Ishikawa (cell line): ENCODE data around the gene CNOT11.

Experiments used
- CEBPB ChIP-seq: IDR thresholded peaks from 2 replicates; pipeline ENCODE4 v1.6.1; 2012
- CREB1 ChIP-seq: IDR thresholded peaks from 2 replicates; pipeline ENCODE4 v1.6.1; 2012; ENCODE audit warnings: low read depth
- EGR1 ChIP-seq: IDR thresholded peaks from 2 replicates; pipeline ENCODE4 v1.6.1; 2012
- EP300 ChIP-seq: IDR thresholded peaks from 2 replicates; pipeline ENCODE4 v1.6.1; 2012; ENCODE audit warnings: borderline replicate concordance
- FOXM1 ChIP-seq: IDR thresholded peaks from 2 replicates; pipeline ENCODE4 v1.6.1; 2012; ENCODE audit warnings: low read depth, borderline replicate concordance
- MAX ChIP-seq: IDR thresholded peaks from 2 replicates; pipeline ENCODE4 v1.6.1; 2012
- NFIC ChIP-seq: IDR thresholded peaks from 2 replicates; pipeline ENCODE4 v1.6.1; 2012
- RAD21 ChIP-seq: IDR thresholded peaks from 2 replicates; pipeline ENCODE4 v1.6.1; 2012; ENCODE audit warnings: low read depth
- REST ChIP-seq: IDR thresholded peaks from 2 replicates; pipeline ENCODE4 v1.6.1; 2012; ENCODE audit warnings: low read depth, mild to moderate bottlenecking
- TAF1 ChIP-seq: IDR thresholded peaks from 2 replicates; pipeline ENCODE4 v1.6.1; 2012; ENCODE audit warnings: low read depth, mild to moderate bottlenecking
- TCF12 ChIP-seq: IDR thresholded peaks from 2 replicates; pipeline ENCODE4 v1.6.1; 2012; ENCODE audit warnings: low read depth
- TEAD4 ChIP-seq: IDR thresholded peaks from 2 replicates; pipeline ENCODE4 v1.6.1; 2012
- USF1 ChIP-seq: IDR thresholded peaks from 2 replicates; pipeline ENCODE4 v1.6.1; 2012
- YY1 ChIP-seq: IDR thresholded peaks from 2 replicates; pipeline ENCODE4 v1.6.1; 2012; ENCODE audit warnings: low read depth
- ZBTB7A ChIP-seq: IDR thresholded peaks from 2 replicates; pipeline ENCODE4 v1.6.1; 2012; ENCODE audit warnings: low read depth

The CNOT11 gene

GRCh38 chr2:101278925-101279324 is 26.2 kb downstream of the CNOT11 start:
- TF ChIP-seq TAF1: no peak
- no peak for TF ChIP-seq TCF12
- no peak for TF ChIP-seq TEAD4
- TF ChIP-seq YY1: no peak
- no peak for TF ChIP-seq CREB1
- no peak for TF ChIP-seq NFIC
- no peak for TF ChIP-seq CEBPB
- no peak for TF ChIP-seq EGR1
- TF ChIP-seq USF1: no peak
- TF ChIP-seq RAD21: no peak
- TF ChIP-seq REST: no peak
- no peak for TF ChIP-seq MAX
- no peak for TF ChIP-seq FOXM1

- TF ChIP-seq EGR1: no peak
- no peak for TF ChIP-seq FOXM1
- no peak for TF ChIP-seq EP300
- TF ChIP-seq YY1: no peak
- no peak for TF ChIP-seq TEAD4
- no peak for TF ChIP-seq USF1
- no peak for TF ChIP-seq RAD21
- TF ChIP-seq NFIC: no peak
- TF ChIP-seq ZBTB7A: no peak
- no peak for TF ChIP-seq REST
- no peak for TF ChIP-seq TAF1
- TF ChIP-seq TCF12: no peak
- TF ChIP-seq CEBPB: no peak
- TF ChIP-seq MAX: no peak
- TF ChIP-seq CREB1: no peak
These were observed 28.8 kb downstream of the CNOT11 start for GRCh38 chr2:101281482-101281881.

GRCh38 chr2:101282980-101283379 is 30.3 kb downstream of the CNOT11 start:
- no peak for TF ChIP-seq USF1
- TF ChIP-seq CEBPB: no peak
- TF ChIP-seq TAF1: no peak
- TF ChIP-seq YY1: no peak
- TF ChIP-seq ZBTB7A: no peak
- no peak for TF ChIP-seq FOXM1
- TF ChIP-seq EGR1: no peak
- no peak for TF ChIP-seq TCF12
- no peak for TF ChIP-seq MAX
- no peak for TF ChIP-seq CREB1
- TF ChIP-seq TEAD4: no peak
- no peak for TF ChIP-seq NFIC
- TF ChIP-seq RAD21: no peak
- TF ChIP-seq EP300: no peak
- TF ChIP-seq REST: no peak

GRCh38 chr2:101286684-101287083 is 34.0 kb downstream of the CNOT11 start:
- TF ChIP-seq MAX (no peak), EP300 (no peak), NFIC (no peak), EGR1 (no peak), RAD21 (no peak), TCF12 (no peak), FOXM1 (no peak), YY1 (no peak), CREB1 (no peak), ZBTB7A (no peak), USF1 (no peak)
